Esophagus muscularis mucosa (tissue), 4 donors: ENCODE measurements around the gene CBX5.

Experiments used
- EP300 ChIP-seq: sonication (generic); formaldehyde crosslinking; IDR thresholded peaks from one replicate; pipeline ENCODE4 v1.6.1; 2017; ENCODE audit warnings: antibody characterized with exemption
- POLR2A ChIP-seq: fragments of 450-650 bp; IDR thresholded peaks from one replicate; pipeline ENCODE4 v1.6.1; 2017; ENCODE audit warnings: antibody characterized with exemption, moderate library complexity, mild to moderate bottlenecking, low read depth
- POLR2AphosphoS5 ChIP-seq, 2 donors: sonication (generic); formaldehyde crosslinking; IDR thresholded peaks; one replicate each; pipeline ENCODE4 v1.6.1; 2017; ENCODE audit warnings: antibody characterized with exemption in 2 of 2
- TF ChIP-seq, protein P1 (sequence below), 3 experiments: fragments of 200-600 bp in 2 of 3; fragments of 450-650 bp in 1 of 3; sonication (generic) in 2 of 3; IDR thresholded peaks; one replicate each; pipeline ENCODE4 v1.5.1; 2017 to 2019; ENCODE audit warnings: antibody characterized with exemption in 3 of 3, mild to moderate bottlenecking in 2 of 3, moderate library complexity in 1 of 3

DNA sequence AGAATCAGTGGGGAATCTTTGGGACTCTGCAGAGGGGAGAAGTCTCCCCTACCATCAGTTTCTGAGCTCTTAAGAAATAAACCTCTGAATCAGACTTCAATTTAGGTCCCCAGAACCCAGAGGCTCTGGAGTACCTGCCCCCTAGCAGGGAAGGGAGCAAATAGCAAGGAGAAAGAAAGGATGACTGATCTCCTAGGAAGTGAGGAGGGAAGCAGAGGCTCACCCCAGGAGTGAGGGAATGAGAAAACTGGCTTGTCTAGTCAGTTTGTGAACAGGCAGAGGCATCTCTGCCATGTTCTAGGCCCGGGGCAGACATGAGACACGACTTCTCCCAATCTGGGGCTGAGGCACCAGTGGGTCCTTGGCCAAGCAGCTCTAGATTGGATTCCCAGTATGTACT is 66.8 kb downstream of the CBX5 start:
- TF ChIP-seq, protein P1, sequence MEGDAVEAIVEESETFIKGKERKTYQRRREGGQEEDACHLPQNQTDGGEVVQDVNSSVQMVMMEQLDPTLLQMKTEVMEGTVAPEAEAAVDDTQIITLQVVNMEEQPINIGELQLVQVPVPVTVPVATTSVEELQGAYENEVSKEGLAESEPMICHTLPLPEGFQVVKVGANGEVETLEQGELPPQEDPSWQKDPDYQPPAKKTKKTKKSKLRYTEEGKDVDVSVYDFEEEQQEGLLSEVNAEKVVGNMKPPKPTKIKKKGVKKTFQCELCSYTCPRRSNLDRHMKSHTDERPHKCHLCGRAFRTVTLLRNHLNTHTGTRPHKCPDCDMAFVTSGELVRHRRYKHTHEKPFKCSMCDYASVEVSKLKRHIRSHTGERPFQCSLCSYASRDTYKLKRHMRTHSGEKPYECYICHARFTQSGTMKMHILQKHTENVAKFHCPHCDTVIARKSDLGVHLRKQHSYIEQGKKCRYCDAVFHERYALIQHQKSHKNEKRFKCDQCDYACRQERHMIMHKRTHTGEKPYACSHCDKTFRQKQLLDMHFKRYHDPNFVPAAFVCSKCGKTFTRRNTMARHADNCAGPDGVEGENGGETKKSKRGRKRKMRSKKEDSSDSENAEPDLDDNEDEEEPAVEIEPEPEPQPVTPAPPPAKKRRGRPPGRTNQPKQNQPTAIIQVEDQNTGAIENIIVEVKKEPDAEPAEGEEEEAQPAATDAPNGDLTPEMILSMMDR (IDR thresholded peaks at IDR 0.05), result no peak
- no peak for TF ChIP-seq POLR2AphosphoS5 (IDR thresholded peaks at IDR 0.05)
- no peak for TF ChIP-seq EP300
- no peak for TF ChIP-seq POLR2A
